Measurements from ENCODE around the gene NRG3.

DNA sequence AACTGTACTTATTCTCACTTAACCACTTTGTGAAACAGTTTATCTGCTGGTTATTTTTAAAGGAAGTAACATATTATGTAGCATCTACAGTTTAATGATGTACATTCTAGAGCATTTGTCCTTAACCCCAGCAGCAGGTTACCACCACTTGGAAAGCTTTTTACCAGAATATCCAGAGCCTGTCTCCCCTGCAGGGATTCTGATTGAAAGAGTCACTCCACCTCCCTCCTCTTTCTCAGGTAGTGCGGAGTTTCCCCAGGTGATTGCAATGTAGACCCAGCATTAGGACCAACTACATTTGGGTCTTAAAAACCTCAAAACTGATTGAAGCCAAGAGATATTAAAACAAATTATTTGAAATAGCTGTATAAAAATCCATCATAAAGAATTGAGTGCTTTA is 53.1 kb downstream of the NRG3 start:
- TF ChIP-seq, protein P1, sequence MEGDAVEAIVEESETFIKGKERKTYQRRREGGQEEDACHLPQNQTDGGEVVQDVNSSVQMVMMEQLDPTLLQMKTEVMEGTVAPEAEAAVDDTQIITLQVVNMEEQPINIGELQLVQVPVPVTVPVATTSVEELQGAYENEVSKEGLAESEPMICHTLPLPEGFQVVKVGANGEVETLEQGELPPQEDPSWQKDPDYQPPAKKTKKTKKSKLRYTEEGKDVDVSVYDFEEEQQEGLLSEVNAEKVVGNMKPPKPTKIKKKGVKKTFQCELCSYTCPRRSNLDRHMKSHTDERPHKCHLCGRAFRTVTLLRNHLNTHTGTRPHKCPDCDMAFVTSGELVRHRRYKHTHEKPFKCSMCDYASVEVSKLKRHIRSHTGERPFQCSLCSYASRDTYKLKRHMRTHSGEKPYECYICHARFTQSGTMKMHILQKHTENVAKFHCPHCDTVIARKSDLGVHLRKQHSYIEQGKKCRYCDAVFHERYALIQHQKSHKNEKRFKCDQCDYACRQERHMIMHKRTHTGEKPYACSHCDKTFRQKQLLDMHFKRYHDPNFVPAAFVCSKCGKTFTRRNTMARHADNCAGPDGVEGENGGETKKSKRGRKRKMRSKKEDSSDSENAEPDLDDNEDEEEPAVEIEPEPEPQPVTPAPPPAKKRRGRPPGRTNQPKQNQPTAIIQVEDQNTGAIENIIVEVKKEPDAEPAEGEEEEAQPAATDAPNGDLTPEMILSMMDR (conservative IDR thresholded peaks at IDR 0.05 in 1 of 2, IDR thresholded peaks at IDR 0.05 in 1 of 2; ENCODE audit: low read depth in 1 of 2, low read length in 2 of 2), result no peak
- TF ChIP-seq EZH2 (IDR thresholded peaks at IDR 0.05; ENCODE audit: low read length, missing control alignments), result no peak

Data from fibroblast of lung (primary cell).